OCI-LY1 (cell line): ENCODE measurements around the gene CCDC154.

Experiments used
- EZH2 ChIP-seq: fragments of 200-600 bp; sonication (generic), shearing (Covaris generic); IDR thresholded peaks from 2 replicates; pipeline ENCODE4 v1.8.0; 2017; ENCODE audit warnings: borderline replicate concordance, mixed run types, mild to moderate bottlenecking, antibody characterized with exemption, low read length, moderate library complexity, mixed read lengths
- TF ChIP-seq, protein P1 (sequence below): fragments of 200-600 bp; sonication (generic), shearing (Covaris generic); IDR thresholded peaks from 2 replicates; pipeline ENCODE4 v1.5.1; 2017; ENCODE audit warnings: mild to moderate bottlenecking, antibody characterized with exemption, low read length, moderate library complexity, mixed read lengths

DNA sequence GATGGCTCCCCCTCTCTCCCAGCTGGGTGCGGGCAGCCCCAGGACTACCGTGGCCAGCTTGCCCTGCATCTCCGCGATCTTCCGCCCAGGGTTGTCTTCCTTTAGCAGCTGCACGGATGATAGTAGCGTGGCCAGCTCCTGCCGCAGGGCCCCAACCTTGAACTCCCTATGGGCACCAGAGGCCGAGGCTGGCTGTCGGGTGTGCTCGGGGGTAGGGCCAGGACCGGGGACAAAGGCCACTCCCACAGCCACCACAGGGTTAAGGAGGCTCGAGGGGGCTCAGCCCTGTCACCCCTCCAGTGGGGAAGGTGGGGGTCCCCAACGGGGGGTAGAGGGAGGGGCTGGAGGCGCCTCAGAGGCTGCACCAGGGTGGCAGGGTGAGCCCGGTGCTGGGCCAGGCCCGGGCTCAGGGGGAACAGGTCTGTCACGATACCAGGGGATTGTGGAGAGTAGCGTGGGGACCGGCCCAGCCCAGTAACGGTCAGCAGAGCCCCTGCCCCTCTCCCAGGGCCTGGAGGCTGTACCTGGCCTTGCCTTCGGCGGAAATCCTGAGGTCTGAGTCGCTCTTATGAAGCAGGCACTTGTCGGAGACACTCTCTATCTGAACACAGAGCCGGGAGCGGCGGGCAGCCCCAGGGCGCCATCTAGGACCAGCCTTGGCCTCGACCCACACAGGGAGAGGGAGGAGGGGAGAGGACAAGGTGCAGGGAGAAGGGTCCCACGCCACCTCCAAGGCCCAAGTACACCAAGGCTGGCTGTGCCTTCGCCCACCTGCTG, 8.2 kb downstream of the CCDC154 start:
- TF ChIP-seq EZH2, result no peak
- TF ChIP-seq, protein P1, sequence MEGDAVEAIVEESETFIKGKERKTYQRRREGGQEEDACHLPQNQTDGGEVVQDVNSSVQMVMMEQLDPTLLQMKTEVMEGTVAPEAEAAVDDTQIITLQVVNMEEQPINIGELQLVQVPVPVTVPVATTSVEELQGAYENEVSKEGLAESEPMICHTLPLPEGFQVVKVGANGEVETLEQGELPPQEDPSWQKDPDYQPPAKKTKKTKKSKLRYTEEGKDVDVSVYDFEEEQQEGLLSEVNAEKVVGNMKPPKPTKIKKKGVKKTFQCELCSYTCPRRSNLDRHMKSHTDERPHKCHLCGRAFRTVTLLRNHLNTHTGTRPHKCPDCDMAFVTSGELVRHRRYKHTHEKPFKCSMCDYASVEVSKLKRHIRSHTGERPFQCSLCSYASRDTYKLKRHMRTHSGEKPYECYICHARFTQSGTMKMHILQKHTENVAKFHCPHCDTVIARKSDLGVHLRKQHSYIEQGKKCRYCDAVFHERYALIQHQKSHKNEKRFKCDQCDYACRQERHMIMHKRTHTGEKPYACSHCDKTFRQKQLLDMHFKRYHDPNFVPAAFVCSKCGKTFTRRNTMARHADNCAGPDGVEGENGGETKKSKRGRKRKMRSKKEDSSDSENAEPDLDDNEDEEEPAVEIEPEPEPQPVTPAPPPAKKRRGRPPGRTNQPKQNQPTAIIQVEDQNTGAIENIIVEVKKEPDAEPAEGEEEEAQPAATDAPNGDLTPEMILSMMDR, result no peak
